ENCODE measurements around the gene GRIA3. TPM values are rescaled to one million over a fixed set of nuclear protein-coding genes. Genes with fewer than 3 reads are reported as not detected.

Gene GRIA3
- polyA plus RNA-seq, 1 of the 3 experiments (the other 2 are of a cell fraction), result 0.15 TPM

DNA sequence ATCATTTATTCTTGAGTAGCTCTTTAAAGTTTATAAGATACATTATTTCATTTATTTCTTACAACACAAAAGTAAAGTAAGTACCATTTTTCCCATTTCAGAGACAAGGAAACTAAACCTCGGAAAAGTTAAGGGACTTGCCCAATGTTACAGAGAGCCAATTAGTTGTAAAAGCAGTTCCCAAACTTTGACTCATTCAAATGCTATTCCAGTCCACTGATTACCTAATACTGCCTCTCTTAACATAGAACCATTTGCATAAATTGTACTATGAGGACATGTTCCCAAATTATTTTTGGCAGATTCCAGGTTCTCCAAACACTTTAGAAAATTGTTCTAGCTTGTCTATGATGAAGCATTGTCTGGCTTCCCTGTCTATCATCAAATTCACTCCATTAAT, 45.6 kb upstream of the GRIA3 start:
- H3K4me3 ChIP-seq (ENCODE audit: low read depth in 2 of 2, low read length in 1 of 2), result no peak overlapping the region
- H3K79me2 ChIP-seq (ENCODE audit: insufficient read depth), result no peaks in the 10 kb centered on the region
- no peak overlapping the region for H2AFZ ChIP-seq (ENCODE audit: low read depth)
- H3K4me2 ChIP-seq, result no peak overlapping the region
- no peak overlapping the region for H3K27ac ChIP-seq (ENCODE audit: low read depth in 2 of 2, low read length in 1 of 2)
- H3K9me2 ChIP-seq, result no peaks in the 10 kb centered on the region
- H3K27me3 ChIP-seq (ENCODE audit: insufficient read depth), result no peaks in the 10 kb centered on the region
- no peak for TF ChIP-seq RFX5 (IDR thresholded peaks at IDR 0.05; ENCODE audit: low read length)
- no peak for TF ChIP-seq YY1 (IDR thresholded peaks at IDR 0.05; ENCODE audit: low read depth)
- no peak for TF ChIP-seq MEF2A (IDR thresholded peaks at IDR 0.05; ENCODE audit: borderline replicate concordance, low read depth)
- no peaks in the 10 kb centered on the region for H3K36me3 ChIP-seq (replicated peaks in 1 of 2; ENCODE audit: control insufficient read depth in 1 of 2, insufficient read depth in 2 of 2, low read length in 1 of 2)
- no peaks in the 10 kb centered on the region for H4K20me1 ChIP-seq (ENCODE audit: insufficient read depth)
- 12% methylated on average over 1 of the region's 1 CpG for WGBS (ENCODE audit: low lambda C conversion rate)
- ChIA-PET CTCF (interaction anchor here (0.9 kb wide), 1 partner anchor 284 kb away, joined by 3 read pairs; no protein-coding TSS in a partner anchor), POLR2A (no interaction called here)
- no peaks in the 10 kb centered on the region for H3K4me1 ChIP-seq (ENCODE audit: control insufficient read depth in 1 of 2, insufficient read depth in 2 of 2, low read depth in 1 of 2, low read length in 1 of 2)
- no peak for DNase-seq
- no peaks in the 10 kb centered on the region for H3K9me3 ChIP-seq
- no peaks in the 10 kb centered on the region for H3F3A ChIP-seq (replicated peaks; ENCODE audit: insufficient read depth)
- H3K9ac ChIP-seq, result no peak overlapping the region

DNA sequence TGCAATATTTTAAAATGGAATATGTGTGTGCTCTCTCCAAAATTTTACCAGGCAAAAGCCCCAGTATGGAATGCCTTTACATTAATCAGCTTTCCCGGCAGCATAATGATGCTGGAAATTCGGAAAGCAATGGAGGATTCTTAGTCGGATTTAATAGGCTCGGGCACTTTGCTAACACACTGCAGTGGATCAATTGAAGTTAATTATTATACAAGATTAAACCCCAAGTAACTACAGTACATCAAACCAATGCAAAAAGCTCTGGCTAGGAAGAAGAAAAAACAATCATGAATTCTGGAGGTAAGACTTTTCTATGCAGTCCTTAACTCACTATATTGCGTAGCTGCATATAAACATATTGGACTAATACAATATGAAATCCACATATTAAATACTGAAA, 43.6 kb upstream of the GRIA3 start:
- H3K27ac ChIP-seq (ENCODE audit: low read depth in 2 of 2, low read length in 1 of 2), result no peak overlapping the region
- H4K20me1 ChIP-seq (ENCODE audit: insufficient read depth), result no peaks in the 10 kb centered on the region
- H3K4me2 ChIP-seq, result no peak overlapping the region
- H3K79me2 ChIP-seq (ENCODE audit: insufficient read depth), result no peaks in the 10 kb centered on the region
- TF ChIP-seq, protein P1, sequence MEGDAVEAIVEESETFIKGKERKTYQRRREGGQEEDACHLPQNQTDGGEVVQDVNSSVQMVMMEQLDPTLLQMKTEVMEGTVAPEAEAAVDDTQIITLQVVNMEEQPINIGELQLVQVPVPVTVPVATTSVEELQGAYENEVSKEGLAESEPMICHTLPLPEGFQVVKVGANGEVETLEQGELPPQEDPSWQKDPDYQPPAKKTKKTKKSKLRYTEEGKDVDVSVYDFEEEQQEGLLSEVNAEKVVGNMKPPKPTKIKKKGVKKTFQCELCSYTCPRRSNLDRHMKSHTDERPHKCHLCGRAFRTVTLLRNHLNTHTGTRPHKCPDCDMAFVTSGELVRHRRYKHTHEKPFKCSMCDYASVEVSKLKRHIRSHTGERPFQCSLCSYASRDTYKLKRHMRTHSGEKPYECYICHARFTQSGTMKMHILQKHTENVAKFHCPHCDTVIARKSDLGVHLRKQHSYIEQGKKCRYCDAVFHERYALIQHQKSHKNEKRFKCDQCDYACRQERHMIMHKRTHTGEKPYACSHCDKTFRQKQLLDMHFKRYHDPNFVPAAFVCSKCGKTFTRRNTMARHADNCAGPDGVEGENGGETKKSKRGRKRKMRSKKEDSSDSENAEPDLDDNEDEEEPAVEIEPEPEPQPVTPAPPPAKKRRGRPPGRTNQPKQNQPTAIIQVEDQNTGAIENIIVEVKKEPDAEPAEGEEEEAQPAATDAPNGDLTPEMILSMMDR (IDR thresholded peaks at IDR 0.05), result no peak
- TF ChIP-seq EZH2phosphoT487 (IDR thresholded peaks at IDR 0.05; ENCODE audit: borderline replicate concordance, low read depth), result no peak
- TF ChIP-seq, protein P2, sequence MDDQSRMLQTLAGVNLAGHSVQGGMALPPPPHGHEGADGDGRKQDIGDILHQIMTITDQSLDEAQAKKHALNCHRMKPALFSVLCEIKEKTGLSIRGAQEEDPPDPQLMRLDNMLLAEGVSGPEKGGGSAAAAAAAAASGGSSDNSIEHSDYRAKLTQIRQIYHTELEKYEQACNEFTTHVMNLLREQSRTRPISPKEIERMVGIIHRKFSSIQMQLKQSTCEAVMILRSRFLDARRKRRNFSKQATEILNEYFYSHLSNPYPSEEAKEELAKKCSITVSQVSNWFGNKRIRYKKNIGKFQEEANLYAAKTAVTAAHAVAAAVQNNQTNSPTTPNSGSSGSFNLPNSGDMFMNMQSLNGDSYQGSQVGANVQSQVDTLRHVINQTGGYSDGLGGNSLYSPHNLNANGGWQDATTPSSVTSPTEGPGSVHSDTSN (IDR thresholded peaks at IDR 0.05), result no peak
- no peak for TF ChIP-seq SMC3 (IDR thresholded peaks at IDR 0.05; ENCODE audit: low read depth, low read length)
- TF ChIP-seq EP300 (IDR thresholded peaks at IDR 0.05; ENCODE audit: borderline replicate concordance in 1 of 2, low read depth in 1 of 2, low read length in 1 of 2), result no peak
- no peak for TF ChIP-seq MXI1 (IDR thresholded peaks at IDR 0.05; ENCODE audit: low read depth, low read length)
- TF ChIP-seq, protein P3, sequence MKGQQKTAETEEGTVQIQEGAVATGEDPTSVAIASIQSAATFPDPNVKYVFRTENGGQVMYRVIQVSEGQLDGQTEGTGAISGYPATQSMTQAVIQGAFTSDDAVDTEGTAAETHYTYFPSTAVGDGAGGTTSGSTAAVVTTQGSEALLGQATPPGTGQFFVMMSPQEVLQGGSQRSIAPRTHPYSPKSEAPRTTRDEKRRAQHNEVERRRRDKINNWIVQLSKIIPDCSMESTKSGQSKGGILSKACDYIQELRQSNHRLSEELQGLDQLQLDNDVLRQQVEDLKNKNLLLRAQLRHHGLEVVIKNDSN (IDR thresholded peaks at IDR 0.05; ENCODE audit: borderline replicate concordance, low read depth), result no peak
- TF ChIP-seq, protein P4, sequence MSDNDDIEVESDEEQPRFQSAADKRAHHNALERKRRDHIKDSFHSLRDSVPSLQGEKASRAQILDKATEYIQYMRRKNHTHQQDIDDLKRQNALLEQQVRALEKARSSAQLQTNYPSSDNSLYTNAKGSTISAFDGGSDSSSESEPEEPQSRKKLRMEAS (IDR thresholded peaks at IDR 0.05; ENCODE audit: low read depth), result no peak
- no peak for TF ChIP-seq CHD2 (IDR thresholded peaks at IDR 0.05; ENCODE audit: low read length, partially characterized antibody)
- TF ChIP-seq RAD21 (IDR thresholded peaks at IDR 0.05; ENCODE audit: low read length), result no peak
- H3K4me1 ChIP-seq (ENCODE audit: control insufficient read depth in 1 of 2, insufficient read depth in 2 of 2, low read depth in 1 of 2, low read length in 1 of 2), result no peaks in the 10 kb centered on the region
- CTCF ChIA-PET, result no interaction called here
- POLR2A ChIA-PET, result no interaction called here
- H3K9me2 ChIP-seq, result no peaks in the 10 kb centered on the region
- H3K36me3 ChIP-seq (replicated peaks in 1 of 2; ENCODE audit: control insufficient read depth in 1 of 2, insufficient read depth in 2 of 2, low read length in 1 of 2), result no peaks in the 10 kb centered on the region
- no peaks in the 10 kb centered on the region for H3K9me3 ChIP-seq
- H3K27me3 ChIP-seq (ENCODE audit: insufficient read depth), result no peaks in the 10 kb centered on the region
- WGBS (ENCODE audit: low lambda C conversion rate), result 46% methylated on average over 5 of the region's 5 CpGs
- no peaks in the 10 kb centered on the region for H3F3A ChIP-seq (replicated peaks; ENCODE audit: insufficient read depth)
- H3K4me3 ChIP-seq (ENCODE audit: low read depth in 2 of 2, low read length in 1 of 2), result no peak overlapping the region
- no peak for DNase-seq
- no peak overlapping the region for H3K9ac ChIP-seq
- no peak overlapping the region for H2AFZ ChIP-seq (ENCODE audit: low read depth)
